GM12891 (cell line): ENCODE data around the gene QRICH1.

Experiments used
- PAX5 ChIP-seq: IDR thresholded peaks from 2 replicates; pipeline ENCODE4 v1.6.1; 2011; ENCODE audit warnings: low read length, moderate library complexity, mild to moderate bottlenecking; ENCODE audit not compliant: insufficient read depth, severe bottlenecking
- POLR2A ChIP-seq: IDR thresholded peaks from 2 replicates; pipeline ENCODE4 v1.6.1; 2011; ENCODE audit warnings: low read depth, low read length, control low read depth
- POLR2AphosphoS5 ChIP-seq: IDR thresholded peaks from 2 replicates; pipeline ENCODE4 v1.6.1; 2011; ENCODE audit warnings: low read depth, low read length, control low read depth
- POU2F2 ChIP-seq: IDR thresholded peaks from 2 replicates; pipeline ENCODE4 v1.6.1; 2011; ENCODE audit warnings: low read depth, mild to moderate bottlenecking, control low read depth, low read length, moderate library complexity
- SPI1 ChIP-seq: IDR thresholded peaks from 2 replicates; pipeline ENCODE4 v1.6.1; 2011; ENCODE audit warnings: low read depth, low read length, control low read depth
- TAF1 ChIP-seq: IDR thresholded peaks from 2 replicates; pipeline ENCODE4 v1.6.1; 2011; ENCODE audit warnings: low read depth, low read length, control low read depth

DNA sequence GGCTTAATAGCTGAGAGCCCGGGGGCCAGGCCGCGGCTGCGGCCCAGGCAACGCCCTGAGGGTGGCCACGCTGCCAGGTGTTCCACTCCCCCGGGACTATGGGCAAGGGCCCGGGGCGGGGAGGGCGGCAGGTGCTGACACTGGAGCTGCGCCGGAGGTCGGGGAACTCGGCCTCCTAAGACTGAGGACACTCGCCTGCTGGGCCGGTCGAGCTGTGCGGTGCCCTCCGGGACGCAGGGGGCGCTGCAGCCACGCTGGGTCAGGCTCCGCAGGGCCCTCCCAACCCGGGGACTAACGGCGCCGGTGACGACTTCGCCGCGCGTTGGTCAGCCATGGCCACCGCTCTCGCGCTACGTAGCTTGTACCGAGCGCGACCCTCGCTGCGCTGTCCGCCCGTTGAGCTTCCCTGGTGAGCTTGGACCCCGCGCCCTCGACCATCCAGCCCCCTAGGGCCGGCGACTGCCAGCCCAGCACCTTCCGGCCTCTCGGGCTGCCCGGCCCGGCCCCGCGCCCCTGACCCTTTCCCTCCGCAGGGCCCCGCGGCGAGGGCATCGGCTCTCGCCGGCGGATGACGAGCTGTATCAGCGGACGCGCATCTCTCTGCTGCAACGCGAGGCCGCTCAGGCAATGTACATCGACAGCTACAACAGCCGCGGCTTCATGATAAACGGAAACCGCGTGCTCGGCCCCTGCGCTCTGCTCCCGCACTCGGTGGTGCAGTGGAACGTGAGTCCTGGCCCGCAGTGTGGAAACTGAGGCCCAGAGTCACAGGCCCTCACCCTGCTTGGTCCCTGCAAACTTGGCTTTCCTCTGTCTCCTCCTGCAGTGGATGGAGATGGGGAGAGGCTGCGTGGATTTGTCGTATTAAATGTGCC lies 71.8 kb downstream of the QRICH1 start, which contains the start of gene NDUFAF3:
- peak; percentile 86 for TF ChIP-seq TAF1
- TF ChIP-seq POLR2A, result peak; percentile 95
- peak; percentile 94 for TF ChIP-seq POLR2AphosphoS5
- peak; percentile 35 for TF ChIP-seq PAX5
- TF ChIP-seq POU2F2, result peak; percentile 58; the same call in 1 of the 2 replicates
- no peak for TF ChIP-seq SPI1
